Skin of body (tissue), 2 donors: ENCODE measurements around the gene TGFB1. TPM values are rescaled to one million over a fixed set of nuclear protein-coding genes. Genes with fewer than 3 reads are reported as not detected.

Experiments
- DNase-seq: peaks from one replicate; lab custom pipeline; 2025; lab: John Stamatoyannopoulos, UW
- total RNA-seq: library from RNA; depleted of rRNA; stranded (reverse); fragments of >200 nt; gene quantifications from one replicate; pipeline ENCODE4 v1.2.3, GENCODE V29; 2014

Gene TGFB1
- total RNA-seq, 1 donor from 2014 or later, result 10.9 TPM

DNA sequence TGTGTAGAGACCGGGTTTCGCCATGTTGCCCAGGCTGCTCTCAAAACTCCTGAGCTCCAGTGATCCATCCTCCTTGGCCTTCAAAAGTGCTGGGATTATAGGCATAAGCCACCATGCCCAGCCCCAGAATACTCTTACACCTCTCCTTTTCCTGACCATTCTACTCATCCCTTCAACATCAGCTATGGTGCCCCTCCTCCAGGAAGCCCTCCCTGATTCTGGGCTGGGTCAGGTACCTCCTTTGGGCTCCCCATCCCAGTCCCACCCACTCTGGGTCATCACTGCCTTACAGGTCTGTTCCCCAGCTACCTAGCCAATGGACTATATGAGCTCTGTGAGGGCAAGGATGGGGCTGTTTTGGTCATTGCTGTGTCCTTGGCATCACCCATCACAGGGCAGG is 9.6 kb downstream of the TGFB1 start:
- no peak for DNase-seq

DNA sequence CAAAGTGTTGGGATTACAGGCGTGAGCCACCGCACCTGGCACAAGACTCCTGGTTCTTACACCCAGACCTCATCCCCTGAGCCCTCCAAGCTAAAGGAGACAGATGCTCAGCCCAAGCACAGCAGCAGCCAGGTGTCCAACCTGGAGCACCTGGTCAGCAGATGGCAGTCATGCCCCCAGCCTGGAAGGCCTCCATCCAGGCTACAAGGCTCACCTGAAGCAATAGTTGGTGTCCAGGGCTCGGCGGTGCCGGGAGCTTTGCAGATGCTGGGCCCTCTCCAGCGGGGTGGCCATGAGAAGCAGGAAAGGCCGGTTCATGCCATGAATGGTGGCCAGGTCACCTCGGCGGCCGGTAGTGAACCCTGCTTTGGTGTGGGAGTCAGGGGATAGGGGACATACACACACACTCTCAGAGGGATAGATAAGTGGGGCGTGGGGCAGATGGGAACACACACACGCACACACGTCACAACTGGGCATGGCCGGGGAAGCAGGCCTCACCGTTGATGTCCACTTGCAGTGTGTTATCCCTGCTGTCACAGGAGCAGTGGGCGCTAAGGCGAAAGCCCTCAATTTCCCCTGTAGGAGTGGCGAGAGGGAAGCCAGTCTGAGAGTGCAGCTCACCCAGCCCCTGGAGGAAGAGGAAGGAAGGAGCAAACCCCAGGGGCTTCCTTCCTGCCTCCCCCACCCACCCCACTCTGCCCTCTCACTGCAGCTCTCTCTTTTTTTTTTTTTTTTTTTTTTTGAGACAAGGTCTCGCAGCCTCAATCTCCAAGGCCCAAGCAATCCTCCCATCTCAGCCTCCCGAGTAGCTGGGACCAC is 11.8 kb downstream of the TGFB1 start:
- DNase-seq, result no peak

DNA sequence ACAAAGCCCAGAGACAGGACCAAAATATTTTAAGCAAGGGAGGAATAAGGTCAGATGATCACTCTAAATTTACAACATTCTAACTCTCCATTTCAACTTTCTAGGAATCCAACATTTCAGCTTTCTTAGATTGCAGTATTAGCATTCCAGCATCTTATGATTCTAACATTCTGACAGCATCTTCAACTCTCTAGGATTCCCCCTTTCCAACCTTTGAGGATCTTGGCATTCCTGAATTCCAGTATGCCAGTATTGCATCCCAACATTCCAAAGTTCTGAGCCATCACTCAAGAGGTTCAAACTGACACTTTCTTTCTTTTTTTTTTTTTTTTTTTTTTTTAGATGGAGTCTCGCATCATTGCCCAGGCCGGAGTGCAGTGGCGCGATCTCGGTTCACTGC is 13.8 kb downstream of the TGFB1 start:
- no peak for DNase-seq

DNA sequence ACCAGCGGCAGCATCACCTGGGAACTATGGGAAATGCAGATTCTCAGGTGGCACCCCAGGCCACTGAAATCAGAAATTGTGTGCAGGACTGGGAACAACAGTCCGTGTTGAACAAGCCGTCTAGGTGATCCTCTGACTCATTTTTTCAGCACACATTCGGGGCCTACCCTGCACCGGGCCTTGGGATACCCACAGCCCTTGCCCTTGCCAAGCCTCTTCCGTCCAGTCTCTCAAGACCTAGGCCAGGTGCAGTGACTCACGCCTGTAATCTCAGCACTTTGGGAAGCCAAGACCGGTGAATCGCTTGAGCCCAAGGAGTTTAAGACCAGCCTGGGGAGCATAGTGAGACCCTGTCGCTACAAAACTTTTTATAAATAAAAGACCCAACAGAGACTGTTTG is 18.3 kb downstream of the TGFB1 start:
- no peak for DNase-seq

DNA sequence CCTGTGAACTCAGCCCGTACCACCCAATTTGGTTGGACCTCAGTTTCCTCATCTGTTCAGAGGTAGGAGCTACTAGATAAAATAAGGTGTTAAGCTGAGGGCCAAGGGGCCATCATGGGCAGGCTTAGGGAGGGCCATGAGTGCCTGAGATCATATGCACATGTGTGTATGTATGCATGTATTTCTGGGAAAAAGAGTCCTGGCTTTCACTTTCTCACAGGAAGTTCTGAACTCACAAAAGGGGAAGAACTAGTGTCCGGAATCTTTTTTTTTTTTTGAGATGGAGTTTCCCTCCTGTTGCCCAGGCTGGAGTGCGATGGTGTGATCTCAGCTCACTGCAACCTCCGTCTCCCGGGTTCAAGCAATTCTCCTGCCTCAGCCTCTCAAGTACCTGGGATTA is 18.9 kb downstream of the TGFB1 start:
- no peak for DNase-seq

DNA sequence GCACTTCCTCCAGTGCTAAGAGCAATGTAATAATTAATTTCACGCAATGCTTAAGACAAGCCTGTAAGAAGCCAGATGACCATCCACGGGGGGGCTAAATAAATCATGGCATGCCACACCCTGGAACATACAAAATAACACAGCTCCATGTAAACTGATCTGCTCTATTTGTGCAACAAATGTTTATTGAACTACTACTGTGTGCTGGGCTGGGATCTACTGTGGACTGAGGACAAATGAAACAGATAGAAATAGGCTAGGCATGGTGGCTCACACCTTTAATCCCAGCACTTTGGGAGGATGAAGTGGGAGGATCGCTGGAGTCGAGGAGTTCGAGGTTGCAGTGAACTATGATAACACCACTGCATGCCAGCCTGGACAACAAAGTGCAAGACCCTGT is 21.3 kb downstream of the TGFB1 start:
- no peak for DNase-seq

DNA sequence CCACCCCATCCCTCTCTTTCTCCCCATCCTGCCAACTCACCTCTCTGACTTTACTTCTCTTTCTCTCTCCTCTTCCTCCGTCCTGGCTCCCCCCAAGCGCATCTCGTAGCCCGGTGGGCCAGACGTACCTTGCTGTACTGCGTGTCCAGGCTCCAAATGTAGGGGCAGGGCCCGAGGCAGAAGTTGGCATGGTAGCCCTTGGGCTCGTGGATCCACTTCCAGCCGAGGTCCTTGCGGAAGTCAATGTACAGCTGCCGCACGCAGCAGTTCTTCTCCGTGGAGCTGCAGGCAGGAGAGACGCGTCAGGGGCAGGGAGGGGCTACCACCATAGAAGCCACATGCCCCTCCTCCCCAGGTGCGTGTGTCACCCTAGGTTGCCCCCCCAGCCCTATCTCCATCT is 21.7 kb downstream of the TGFB1 start:
- DNase-seq, result no peak

DNA sequence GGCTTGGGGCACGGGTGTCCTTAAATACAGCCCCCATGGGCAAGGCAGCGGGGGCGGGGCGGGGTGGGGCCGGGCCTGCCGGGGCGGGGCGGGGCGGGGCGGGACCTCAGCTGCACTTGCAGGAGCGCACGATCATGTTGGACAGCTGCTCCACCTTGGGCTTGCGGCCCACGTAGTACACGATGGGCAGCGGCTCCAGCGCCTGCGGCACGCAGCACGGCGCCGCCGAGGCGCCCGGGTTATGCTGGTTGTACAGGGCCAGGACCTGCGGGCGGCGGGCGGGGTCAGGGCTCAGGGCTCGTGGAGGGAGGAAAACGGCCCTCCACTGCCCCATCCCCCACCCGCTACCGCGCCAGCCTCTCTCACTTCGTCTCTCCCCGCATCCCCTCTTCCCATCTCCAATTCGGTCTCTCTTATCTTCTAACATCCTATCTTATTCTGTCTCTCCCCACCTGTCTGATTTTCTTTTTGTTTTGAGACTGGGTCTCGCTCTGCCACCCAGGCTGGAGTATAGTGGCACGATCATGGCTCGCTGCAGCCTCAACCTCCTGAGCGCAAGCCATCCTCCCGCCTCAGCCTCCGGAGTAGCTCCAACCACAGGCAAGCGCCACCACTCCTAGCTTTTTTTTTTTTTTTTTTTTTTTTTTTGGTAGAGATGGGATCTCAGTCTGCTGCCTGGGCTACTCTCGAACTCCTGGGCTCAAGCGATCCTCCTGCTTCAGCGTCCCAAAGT is 22.6 kb downstream of the TGFB1 start:
- DNase-seq, result no peak

DNA sequence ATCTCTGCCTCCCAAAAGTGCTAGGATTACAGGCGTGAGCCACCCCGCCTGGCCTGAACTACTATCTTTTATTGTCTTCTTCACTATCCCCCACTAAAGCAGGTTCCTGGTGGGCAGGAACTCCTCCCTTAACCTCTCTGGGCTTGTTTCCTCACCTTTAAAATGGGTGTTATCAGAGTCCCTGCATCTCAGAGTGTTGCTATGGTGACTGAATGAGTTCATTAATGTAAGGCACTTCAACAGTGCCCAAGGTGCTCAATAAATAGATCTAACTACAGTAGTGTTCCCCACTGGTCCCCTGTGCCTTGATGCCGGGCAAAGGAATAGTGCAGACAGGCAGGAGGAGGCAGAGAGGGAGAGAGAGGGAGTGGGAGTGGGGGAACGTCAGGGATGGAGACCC is 23.2 kb downstream of the TGFB1 start:
- no peak for DNase-seq

DNA sequence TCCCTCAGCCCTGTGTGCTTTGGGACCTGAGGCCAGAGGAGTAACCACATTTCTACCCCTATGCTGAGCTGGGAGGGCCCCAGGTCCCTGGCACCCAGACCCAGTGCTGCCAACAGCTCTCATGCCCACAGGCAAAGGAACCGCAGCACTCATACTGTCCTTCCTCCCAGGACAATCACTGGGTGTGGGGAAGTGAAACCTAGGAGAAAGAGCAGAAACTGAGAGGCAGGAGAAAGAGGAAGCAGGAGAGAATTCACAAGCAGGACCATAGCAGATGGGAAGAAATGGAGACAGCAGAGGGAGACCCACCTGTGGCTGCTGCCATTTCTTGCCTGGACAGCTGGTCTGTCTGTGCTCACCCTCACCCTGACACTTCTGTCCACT is 24.9 kb downstream of the TGFB1 start:
- DNase-seq, result no peak

DNA sequence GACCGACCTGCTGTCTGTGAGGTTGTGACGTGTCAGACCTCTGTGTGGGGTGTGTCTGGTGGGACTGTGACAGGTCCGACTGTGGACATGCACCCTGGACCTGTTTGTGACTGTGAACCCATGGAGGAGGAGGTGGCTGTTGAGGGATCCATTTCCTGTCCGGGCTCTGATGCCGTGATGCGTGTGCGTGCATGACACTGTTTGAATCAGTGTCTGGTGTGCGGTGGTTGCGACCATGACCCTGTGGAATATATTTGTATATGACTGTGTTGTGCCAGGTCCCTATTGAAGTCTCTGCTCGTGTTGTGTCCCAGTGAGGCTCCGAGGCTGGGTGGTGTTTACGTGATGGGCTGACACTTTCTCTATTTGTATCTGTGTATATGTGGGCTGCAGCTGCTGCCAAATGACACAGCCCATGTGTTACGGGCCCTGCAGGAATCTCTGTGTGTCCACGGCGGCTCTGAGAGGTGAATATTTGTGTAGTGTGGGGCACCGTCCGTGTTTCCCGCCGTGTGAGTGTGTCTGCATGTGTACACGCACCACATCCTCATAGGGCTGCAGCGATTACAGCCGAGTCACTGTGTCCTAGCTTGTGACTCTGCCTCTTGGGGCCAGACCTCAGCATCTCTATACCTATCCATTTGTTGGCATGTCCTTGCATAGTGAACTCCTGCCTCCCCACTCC is 25.4 kb downstream of the TGFB1 start:
- no peak for DNase-seq

DNA sequence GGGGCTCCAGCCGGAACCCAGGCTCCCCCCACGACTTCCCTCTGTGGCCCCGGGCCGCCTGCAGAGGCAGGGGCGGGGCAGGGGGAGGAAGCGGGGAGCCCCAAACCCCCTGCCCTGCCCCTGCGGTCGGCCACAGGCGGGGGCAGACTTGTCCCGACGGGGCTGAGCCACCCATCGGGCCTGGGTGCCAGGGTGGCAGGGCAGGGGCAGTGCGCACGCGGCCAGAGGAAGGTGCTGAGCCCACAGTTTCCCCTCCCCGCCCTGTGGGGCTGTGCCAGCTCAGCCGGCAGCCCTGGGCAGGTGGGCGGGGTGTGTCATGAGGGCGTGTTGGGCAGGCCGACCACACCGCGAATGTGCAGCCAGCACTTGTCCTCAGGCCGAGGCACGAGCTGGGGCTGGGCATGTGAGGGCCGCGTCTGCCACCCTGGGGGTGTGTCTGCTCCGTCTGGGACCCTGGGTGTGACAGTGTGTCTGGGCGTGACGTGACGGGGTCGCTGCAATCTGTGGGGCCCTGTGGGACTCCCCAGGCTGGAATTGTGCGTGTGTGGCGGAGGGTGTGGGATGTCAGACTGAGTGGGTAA is 26.1 kb downstream of the TGFB1 start:
- no peak for DNase-seq

DNA sequence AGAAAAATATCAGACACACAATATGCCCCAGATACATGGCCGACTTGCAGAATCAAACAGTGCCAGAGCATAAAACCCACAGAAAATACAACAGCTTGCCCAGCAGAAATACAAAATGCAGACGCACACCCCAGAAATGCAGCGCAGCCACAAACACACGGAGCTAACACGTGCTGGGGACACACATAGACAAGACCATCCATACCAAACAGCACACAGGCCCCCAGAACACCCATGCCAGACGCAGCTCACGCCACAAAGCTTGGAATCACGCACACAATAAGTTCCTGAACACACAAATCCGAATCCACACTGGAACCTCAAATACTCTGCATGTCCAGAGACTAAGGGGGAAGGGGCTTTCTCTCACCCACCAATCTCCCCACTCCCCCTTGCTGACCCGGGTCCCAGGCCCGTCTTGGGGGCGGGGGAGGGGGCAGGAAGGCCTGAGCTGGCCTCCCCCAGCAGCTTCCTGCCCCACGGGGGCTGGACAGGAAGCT is 26.6 kb downstream of the TGFB1 start:
- peak; percentile 27 for DNase-seq

DNA sequence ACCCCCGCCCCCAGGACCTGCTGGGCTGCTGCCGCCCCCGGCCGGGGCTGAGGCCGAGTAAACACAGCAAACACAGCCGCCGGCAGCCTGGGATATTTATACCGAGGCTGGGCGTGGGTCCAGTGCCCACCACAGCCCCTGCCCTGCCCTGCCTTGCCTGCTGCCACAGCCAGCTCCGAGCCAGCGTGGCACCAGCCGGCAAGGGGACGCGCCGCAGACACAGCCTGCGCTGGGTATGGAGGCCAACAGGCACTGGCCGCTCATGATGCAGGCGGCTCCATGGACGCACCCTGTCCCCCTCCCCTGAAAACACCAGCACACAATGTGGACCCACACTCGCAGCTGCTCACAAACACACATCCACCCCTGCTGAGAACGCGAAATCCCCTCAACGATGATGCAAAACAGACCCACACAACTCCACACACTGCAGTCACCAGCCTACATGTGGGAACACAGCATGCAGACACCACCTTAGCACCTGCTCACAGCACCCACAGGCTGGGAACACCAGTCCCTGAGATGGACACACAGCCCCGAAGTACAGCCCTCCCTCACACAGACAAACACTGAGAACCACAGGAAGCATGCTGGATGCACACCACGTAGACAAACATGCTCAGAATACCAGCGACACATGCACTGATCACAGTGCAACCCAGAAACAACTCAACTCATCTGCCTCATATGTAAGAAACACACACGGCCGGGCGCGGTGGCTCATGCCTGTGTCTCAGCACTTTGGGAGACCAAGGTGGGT is 27.6 kb downstream of the TGFB1 start:
- peak; percentile 37 for DNase-seq

DNA sequence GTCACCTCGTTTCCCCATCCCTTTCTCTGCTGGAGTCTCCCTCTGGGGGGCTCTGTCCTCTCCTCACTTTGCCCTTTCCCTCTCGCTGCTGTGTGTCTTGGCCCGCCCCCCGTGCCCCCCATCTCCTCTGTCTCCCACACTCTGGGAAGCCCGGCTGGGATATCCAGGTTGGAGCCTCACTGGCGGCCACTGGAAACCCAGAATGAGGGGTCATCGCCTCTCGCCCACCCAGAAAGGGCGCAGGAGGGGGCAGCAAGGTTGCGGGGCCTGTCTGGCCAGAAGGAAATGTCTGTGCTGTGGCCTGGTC is 28.1 kb downstream of the TGFB1 start:
- no peak for DNase-seq

DNA sequence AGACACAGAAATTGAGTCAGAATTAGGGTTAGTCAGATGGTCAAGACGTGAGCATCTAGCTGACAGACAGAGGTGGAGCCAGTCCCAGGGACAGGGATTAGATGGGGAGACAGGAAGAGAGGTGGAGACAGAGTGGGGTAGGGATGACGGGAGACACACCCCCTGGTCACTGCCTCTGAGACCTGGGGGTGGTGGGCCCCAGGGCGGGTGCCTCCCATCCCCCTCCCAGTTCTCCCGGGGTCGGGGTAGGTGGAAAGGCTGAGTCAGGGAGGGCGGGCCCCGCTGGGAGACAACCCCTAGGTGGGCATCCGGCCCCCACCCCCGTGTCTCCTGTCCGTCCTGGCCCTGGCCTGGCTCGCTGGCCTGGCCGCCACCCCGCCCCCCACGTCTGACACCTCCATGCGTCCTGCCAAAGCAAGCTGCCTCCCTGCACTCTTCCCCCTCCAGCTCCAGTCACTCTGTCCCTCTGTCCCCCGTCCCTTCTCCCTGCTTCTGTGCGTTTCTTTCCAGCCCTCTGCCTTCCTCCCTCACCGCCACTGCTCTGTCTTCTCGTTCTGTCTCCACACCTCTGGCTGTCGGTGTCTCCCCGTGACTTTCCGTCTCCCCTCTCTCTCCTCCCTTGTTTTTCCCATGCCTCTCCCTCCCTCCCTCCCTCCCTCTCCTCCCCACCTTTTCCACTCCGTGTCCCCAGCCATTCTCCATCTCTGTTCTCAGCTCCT is 28.6 kb downstream of the TGFB1 start:
- no peak for DNase-seq

DNA sequence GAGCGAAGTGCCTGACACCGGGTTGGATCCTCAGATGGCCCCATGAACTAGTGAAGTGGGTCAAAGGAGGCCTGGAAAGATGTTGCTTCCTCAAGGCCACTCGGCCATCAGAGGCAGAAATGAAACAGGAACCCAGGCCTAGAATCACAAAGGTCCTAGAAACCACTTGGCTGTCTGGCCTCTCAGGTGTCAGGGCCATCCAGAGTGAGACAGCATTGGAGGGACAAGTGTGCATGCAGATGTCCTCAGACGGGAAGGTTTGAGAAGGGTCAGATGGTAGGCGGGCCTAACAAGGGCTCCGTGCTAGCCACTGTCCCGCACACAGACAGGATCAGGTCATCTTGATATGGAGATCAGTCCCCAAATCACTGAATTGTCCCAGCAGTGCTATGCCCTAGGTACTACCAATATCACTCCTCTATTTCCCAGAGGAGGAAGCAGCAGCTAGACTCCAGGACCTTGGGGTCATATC is 29.5 kb downstream of the TGFB1 start:
- no peak for DNase-seq

DNA sequence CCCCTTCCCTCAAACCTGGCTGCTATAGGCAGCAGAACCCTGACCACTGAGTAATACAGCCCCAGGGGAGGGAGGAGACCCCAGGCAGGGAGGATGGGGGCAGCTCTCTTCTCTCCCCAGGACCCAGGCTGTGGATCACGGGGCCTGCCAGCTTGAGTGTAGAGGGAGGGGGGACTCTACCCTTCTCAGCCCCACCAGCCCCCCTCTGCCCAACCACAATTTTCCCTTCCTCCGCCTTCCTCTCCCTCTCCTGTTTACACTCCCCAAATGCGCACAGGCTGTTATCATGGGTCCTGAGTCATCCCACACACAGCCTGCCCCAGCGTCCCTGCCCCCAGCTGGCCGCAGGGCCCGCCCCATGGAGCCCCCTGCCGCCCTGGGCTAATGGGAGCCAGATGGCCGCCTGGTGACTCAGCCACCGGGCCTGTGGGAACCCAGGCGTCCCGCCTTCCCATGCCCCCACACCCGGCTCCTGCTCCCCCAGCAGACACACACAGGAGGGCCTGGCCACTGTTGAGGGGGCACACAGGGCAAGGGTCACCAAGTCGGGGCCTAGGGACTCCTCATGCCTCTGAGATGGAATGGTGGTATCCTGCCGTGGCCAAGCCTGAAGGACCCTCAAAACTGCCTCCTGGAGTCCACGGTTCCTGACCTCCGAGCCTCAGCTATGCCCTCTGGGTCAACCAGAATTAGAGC is 30.1 kb downstream of the TGFB1 start:
- no peak for DNase-seq

DNA sequence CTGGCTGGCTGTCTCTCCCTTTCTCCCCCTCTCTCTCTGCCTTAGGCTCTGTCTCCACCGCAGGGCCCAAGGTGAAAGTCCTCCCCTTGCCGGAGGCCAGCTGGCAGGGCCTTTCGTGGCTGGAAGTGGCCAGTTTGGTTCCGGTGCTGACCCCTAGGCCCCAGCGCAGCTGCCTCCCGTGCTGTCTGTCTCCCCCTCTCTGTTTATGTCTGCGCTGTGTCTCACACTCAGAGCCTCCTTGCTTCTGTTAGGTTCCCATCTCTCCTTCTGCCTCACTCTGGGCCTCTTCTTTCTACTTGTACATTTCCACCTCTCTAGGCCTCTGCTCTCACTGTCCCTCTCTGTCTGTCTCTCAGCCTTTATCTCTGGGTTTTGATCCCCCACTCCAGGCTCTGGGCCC is 30.7 kb downstream of the TGFB1 start:
- no peak for DNase-seq

DNA sequence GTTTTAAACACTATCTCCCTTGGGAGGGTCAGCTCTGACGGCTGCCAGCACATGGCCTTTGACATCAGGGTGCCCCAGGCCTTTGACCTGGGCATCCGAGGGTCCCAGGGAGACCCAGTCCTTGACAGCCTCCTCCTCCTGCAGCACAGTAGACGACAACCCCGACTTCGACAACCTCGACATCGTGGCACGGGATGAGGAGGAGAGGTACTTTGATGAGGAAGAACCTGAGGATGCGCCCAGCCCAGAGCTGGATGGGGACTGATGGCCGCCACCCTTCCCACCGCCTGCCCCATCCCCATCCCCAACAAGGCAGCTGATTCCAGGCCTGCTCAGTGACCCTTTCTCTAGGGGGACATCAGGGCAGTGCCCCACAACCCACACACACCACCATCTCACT is 31.3 kb downstream of the TGFB1 start:
- no peak for DNase-seq
